Activated CD8-positive, alpha-beta memory T cell treated with anti-CD3 and anti-CD28 coated beads, Interleukin-2, amount 50 U/mL, for 24 hours (primary cell): ENCODE measurements around the gene BRI3.
A peak's percentile ranks its signal among the peaks of the same experiment; 100 is the strongest.

Experiments
- DNase-seq: peaks from one replicate; pipeline ENCODE4 v3.0.0-alpha.2; 2020; ENCODE audit errors: extremely low read depth

BRI3 gene, protein sequence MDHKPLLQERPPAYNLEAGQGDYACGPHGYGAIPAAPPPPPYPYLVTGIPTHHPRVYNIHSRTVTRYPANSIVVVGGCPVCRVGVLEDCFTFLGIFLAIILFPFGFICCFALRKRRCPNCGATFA

GRCh38 chr7:98280791-98281756 lies at the start of gene BRI3:
Gene BRI3 (plus strand): TSS chr7:98281686. CDS start chr7:98281796, 110 bp downstream.
- DNase-seq: peak; percentile 57

- no peak for DNase-seq
Measured at GRCh38 chr7:98232263-98232585, 49.3 kb upstream of the BRI3 start.

- no peak for DNase-seq
Measured at GRCh38 chr7:98232799-98233198, 48.7 kb upstream of the BRI3 start.

DNA sequence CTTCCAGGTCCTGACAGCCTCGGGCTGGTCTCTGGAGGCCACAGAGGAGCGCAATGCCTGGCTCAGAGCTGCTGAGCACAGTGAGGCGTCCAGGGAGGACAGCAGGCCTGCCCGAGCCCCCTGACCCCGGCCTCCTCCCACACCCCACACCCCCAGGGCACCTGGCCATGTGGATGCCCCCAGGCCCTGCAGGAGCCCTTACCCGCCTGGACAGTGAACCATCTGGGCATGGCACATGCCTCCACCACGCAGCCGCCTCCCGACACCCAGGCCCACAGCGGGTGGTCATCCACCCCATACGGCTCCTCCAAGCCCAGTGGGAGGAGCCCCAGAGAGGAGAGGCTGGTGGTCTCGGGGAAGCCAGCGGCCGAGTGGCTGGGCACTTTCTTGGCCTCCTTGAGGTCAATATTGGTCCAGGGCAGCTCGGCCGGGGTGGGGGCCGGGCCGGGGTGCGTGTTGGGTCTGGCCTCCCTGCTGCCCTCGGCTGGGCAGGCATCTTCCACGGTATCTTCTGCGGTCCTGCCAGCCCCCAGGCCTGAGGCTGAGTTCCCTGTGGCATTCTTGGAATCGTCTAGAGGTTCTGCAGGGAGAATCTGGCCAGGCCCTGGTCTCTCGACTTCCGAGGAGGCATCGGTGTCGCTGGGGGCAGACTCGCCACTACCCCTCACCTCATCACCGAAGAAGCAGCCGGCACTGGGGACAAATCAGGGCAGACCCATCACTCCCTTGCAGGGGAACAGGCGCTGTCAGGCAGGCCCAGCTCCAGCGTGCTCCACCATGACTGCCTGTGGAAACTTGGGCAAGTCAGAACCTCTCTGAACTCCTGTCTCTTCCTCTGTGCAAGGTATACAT lies 48.0 kb upstream of the BRI3 start:
- no peak for DNase-seq

DNA sequence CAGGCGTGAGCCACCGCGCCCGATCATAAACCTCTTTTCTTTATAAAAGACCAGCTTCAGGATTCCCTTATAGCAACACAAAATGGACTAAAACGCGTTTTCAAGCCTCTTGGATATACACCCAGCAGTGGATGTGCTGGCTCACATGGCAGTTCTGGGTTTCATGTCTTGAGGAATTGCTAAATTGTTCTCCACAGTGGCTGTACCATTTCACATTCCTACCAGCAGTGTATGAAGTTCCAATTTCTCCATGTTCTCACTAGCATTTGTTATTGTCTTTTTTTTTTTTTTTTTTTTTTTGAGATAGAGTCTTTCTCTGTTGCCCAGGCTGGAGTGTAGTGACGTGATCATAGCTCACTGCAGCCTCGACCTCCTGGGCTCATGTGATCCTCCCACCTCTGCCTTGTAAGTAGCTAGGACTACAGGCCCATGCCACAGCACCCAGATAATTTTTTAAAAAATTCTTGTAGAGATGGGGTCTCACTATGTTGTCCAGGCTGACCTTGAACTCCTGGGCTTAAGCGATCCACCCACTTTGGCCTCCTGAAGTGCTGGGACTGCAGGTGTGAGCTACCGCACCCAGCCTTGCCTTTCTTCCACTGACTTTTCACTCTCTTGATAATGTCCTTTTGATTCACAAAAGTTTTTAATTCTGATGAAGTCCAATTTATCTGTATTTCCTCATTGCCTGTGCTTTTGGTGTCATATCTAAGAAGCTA lies 46.9 kb upstream of the BRI3 start:
- DNase-seq: no peak

DNA sequence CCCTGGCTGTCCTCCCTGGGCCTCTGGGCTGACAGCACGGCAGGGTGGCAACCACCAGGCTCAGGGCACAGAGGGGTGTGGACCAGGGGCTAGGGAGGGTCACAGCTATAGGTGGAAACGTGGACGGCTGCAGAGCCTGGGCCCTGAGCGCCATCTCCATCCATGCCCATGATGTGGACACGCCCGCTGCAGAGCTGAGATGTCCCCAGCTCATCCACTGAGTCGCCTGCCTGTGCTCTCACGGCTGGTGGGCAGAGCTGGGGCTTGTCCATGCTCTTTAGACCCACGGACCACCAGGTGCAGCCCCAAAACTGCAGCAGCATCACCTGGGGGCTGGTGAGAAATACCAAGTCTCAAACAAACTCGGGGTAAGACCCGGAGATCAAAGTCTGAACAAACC lies 45.6 kb upstream of the BRI3 start:
- DNase-seq: no peak

DNA sequence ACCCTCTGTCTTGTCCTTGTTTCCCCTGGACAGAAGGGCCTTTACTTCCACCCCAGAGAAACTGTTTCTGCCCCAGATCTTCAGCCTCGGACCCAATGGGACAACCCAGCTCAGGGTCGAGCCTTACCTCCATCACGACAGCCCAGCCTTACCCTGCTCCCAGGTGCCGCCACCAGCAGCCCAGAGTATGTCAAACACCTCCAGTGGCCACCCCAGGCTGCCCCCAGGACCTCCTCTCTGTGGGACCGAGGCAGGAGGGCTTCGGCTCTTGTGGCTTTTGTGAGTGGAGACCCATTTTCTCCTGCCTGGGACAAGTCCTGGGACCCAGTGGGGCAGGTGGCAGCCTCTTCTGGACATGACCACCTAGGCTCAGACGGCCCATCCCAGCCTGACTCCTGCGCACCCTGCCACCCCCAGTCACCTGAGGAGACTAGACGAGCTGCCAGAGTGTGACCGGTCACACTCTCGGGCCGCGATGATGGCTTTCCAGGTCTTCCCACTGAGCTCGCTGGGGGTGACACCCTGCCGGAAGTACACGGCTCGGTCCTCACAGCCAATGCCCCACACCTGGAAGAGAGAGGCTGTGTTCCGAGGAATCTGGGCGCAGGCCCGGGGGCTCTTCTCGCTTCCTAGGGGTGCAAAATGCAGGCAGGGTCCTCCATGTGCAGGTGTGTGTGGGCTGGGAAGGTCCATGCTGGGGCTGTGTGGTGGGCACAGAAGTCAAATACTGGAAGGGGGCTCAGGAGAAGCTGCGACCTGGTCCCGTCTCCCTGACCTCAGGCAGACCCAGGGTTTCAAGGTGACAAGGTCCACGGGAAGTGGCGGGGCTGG lies 44.9 kb upstream of the BRI3 start:
- DNase-seq: no peak

DNA sequence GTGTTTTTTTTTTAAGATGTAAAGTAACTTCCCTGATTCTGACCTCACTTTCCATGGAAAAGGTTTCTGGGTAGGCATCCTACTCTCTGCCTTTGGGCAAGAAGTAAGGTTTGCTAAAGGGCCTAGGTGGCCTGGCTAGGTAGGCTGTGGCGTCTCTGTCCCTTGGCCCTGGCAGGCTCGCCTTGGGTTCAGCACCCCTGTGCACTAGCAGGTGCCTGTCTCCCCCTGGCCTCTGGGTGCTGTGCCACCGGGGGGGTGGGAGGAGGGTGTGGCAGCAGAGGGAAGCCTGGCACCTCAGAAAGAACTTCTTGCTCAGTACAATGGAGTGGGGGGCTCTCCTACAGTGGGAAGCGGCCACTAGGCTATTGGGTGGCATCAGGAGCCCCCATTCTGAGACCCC lies 43.4 kb upstream of the BRI3 start:
- no peak for DNase-seq

DNA sequence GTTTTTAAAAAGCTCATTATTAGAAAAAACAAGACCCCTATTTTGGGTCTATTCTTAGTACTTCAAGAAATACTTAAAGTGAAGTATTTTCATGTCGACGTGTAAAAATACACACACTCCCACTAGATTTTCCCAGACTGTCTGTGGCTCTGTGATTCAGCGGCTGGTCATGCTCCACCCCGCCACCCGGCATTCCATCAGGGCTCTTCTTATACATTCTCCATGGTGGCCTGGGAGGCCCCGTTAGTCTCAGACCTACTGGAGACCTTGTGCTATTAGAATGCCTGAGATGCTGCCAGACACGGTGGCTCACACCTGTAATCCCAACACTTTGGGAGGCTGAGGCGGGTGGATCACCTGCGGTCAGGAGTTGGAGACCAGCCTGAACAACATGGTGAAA lies 42.5 kb upstream of the BRI3 start:
- DNase-seq: no peak

DNA sequence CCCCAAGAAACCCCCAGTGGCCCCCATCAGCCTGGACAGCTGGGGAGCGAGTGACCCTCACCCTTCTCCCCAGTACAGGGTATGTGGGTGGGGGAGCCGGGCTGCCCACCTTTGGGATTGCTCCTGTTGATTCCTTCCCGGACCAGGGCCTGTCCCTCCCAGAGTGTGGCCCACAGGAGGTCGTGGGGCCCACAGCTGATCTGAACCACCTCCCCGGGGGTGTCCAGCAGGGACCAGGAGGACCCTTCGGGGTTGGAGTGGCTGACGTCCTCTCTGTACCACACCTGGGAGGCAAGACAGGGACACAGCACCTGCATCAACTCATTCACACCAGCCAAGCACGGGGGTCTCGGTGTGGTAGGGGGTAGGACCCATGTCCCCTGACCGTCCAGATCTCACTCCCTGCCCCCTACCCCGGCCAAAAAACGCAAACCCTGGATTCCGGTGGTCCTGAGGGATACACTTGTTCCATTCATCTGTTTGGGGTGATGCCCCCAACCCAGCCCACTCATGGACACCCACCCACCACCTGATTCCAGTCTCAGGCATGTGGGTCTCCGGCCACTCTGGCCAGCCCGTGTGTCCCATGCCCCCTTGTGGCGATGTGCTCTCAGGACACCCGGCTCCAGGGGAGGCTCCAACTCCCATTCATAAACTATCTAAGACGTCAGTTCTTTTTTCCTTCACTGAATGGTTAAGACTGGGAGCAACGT lies 40.4 kb upstream of the BRI3 start:
- DNase-seq: no peak

DNA sequence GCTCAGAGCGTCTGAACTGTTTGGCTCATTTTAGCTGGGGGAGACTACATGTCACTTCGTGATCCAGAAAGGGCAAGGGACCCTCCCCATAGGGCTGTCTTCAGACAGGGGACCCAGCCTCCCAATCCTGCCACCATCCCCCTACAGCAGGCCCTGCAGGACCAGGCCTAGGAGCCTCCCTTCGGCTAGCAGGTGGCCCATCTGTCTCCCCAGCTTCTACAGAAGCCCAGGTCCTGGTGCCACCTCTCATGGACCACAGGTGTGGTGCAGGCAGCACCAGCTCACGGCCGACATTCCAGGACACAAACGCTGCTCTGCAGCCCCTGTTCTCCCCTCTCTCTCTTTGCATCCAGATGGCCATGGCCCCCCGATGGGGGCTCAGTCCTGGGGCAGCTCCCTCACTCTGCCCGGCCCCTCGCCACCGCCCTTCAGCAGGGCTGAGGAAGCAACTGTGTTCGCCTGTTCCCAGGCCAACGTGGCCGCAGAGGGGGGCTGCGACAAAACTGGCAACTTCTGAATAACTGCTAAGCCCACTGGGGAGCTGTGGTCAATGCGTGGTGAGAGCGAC lies 39.7 kb upstream of the BRI3 start:
- no peak for DNase-seq

- no peak for DNase-seq
Measured at GRCh38 chr7:98242342-98242741, 39.1 kb upstream of the BRI3 start.

DNA sequence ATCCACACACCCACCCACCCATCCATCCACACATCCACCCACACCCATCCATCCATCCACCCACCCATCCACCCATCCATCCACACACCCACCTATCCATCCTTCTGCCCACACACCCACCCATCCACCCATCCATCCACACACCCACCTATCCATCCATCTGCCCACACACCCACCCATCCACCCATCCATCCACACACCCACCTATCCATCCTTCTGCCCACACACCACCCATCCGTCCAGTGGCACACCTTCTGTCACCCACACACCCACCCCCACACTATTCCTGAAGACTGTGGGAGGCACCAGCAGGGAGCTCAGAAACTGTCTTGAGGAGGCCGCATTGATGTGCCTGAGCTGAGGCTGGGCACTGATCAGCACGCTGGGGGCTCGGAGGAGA lies 38.6 kb upstream of the BRI3 start:
- no peak for DNase-seq

DNA sequence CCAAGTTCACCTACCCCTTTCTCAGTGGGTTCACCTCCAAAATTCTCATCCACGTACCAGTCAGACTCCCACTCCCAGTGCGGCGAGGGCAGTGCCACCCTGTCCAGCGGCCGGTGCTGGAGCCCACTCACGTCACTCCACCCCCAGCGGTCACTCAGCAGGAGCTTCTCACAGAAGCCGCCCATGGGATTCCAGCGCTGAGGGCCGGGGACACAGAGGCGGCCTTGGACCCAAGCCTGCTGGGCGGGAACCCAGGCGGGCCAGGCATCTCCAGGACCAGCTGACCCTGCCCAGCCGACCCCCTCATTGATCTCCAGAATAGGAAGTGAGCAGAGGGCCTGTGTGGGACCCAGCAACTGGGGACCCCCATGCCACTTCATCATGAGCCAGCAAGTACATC lies 36.6 kb upstream of the BRI3 start:
- DNase-seq: no peak

GRCh38 chr7:98248156-98248555 lies 33.3 kb upstream of the BRI3 start:
- no peak for DNase-seq

GRCh38 chr7:98249106-98249505 lies 32.4 kb upstream of the BRI3 start:
- no peak for DNase-seq

DNA sequence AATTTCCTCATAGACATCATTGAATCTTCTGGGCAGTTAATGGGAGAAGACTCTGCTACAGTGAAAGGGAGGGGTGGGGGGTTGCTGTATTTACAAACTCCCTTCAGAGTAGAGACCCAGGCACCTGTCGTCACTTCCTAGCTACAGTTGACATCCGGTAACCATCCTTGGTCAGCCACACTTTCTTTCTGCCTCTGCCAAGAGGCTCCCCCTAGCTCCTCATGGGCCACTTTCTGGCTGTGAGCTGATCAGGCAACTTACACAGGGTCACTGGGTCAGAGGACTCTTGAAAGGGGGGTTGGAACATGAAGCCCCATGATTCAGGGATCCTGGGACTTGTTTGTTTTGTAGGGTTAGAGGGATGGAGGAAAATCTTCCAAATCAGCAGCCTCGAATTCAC lies 30.7 kb upstream of the BRI3 start:
- DNase-seq: no peak

GRCh38 chr7:98251231-98251600 lies 30.3 kb upstream of the BRI3 start:
- DNase-seq: no peak

DNA sequence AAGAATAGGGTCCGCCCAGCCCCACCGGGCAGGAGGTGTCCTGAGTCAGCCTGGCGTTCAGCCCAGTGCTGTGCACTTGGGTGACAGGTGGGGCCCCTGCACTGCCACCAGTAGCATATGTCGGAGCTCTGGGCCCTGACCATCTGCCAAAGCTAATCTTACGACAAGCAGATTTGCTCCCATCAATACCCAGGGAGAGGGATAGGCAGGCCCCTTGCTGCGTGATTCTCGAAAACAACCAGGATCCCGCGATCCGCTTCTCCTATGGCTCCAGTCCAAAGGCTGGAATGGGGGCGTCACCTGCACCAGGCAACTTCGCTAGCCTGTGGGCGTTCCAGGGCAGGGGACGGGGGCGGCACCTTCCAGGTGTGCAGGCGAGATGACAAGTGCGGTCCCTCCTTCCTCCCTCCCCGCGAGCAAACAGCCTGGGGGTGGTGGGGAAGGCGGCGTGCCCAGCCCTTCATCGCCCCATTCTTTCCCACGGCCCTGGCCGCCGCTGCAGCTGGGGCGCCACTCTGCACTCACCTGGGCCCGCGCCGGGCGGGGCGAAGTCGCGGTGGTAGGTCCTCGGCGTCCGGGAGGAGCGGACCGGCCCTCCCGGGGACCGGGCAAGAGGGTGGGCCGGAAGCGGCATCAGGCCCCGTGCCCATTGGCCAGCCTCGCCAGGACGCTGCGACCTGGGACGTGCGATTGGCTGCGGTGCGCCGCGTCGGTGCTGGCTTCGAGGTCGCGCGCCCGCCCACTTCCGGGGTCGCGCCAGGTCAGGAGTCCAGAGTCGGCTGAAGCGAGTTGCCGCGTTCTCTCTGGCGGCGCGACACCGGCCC lies 29.7 kb upstream of the BRI3 start, which contains the start of gene TECPR1:
Gene TECPR1, minus strand, starts transcription at position 632 of the 824 bp plus-strand sequence. CDS start 6,086 bp downstream, outside the sequence.
- DNase-seq: peak; percentile 72
